ENCODE results near the gene SERPINI1. TPM values are rescaled to one million over a fixed set of nuclear protein-coding genes. Genes with fewer than 3 reads are reported as not detected.

Gene SERPINI1
- total and polyA plus RNA-seq, 11 donors, result 5.6 to 18.5 (median 10.7) TPM

DNA sequence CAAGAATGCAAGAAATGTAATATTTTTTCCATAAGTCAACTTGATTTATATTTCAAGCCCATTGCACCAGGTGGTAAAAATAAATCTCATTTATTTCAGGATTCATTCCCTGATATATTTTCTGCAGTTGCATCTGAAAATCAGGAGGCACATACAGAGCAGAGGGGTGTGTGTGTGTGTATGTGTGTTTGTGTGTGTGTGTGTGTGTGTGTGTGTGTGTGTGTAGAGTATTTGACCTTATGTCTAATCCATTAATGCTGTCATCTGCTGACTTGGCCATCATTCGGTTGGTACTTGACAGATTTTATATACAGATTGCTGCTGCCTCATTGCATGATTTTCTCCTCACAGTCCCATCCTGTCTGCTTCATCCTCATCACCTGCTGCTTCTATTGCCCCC is 118.5 kb downstream of the SERPINI1 start:
- TF ChIP-seq, protein P1, sequence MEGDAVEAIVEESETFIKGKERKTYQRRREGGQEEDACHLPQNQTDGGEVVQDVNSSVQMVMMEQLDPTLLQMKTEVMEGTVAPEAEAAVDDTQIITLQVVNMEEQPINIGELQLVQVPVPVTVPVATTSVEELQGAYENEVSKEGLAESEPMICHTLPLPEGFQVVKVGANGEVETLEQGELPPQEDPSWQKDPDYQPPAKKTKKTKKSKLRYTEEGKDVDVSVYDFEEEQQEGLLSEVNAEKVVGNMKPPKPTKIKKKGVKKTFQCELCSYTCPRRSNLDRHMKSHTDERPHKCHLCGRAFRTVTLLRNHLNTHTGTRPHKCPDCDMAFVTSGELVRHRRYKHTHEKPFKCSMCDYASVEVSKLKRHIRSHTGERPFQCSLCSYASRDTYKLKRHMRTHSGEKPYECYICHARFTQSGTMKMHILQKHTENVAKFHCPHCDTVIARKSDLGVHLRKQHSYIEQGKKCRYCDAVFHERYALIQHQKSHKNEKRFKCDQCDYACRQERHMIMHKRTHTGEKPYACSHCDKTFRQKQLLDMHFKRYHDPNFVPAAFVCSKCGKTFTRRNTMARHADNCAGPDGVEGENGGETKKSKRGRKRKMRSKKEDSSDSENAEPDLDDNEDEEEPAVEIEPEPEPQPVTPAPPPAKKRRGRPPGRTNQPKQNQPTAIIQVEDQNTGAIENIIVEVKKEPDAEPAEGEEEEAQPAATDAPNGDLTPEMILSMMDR (IDR thresholded peaks at IDR 0.05), result no peak
- no peak for TF ChIP-seq POLR2A (IDR thresholded peaks at IDR 0.05)
- ATAC-seq (no peak), DNase-seq (no peak)
- Histone ChIP-seq H3K4me3 (no peak overlapping the region), H3K27me3 (no peaks in the 10 kb centered on the region), H3K9me3 (no peaks in the 10 kb centered on the region), H3K4me1 (peaks cover 0 to 11% (median 0%) of the 10 kb centered on the region in 12 donors), H3K36me3 (no peaks in the 10 kb centered on the region), H3K27ac (no peak overlapping the region)
- WGBS, 4 donors, result 29 to 52% (median 50%) methylated on average over 1 of the region's 1 CpG
- intact Hi-C loops (cut with DNase I), result no loop called here

GRCh38 chr3:167854846-167855245 is 119.3 kb downstream of the SERPINI1 start:
- Histone ChIP-seq H3K27me3 (no peaks in the 10 kb centered on the region), H3K27ac (no peak overlapping the region), H3K4me1 (peaks cover 0 to 12% (median 0%) of the 10 kb centered on the region in 12 donors), H3K9me3 (no peaks in the 10 kb centered on the region), H3K4me3 (no peak overlapping the region), H3K36me3 (no peaks in the 10 kb centered on the region)
- ATAC-seq, result no peak
- no peak for DNase-seq
- TF ChIP-seq, protein P1 (IDR thresholded peaks at IDR 0.05), result no peak
- TF ChIP-seq POLR2A (IDR thresholded peaks at IDR 0.05), result no peak
- intact Hi-C loops (cut with DNase I), result no loop called here

- DNase-seq (no peak), ATAC-seq (no peak)
- Histone ChIP-seq H3K27me3 (no peaks in the 10 kb centered on the region), H3K36me3 (no peaks in the 10 kb centered on the region), H3K4me3 (no peak overlapping the region), H3K27ac (no peak overlapping the region), H3K4me1 (peaks cover 0 to 16% (median 0%) of the 10 kb centered on the region in 12 donors), H3K9me3 (no peaks in the 10 kb centered on the region)
- 71 to 82% (median 77%) methylated on average over 1 of the region's 1 CpG for WGBS, 4 donors
- intact Hi-C loops (cut with DNase I), result no loop called here
- no peak for TF ChIP-seq POLR2A (IDR thresholded peaks at IDR 0.05)
- TF ChIP-seq, protein P1 (IDR thresholded peaks at IDR 0.05), result no peak
These were observed 119.8 kb downstream of the SERPINI1 start for GRCh38 chr3:167855306-167855705.

DNA sequence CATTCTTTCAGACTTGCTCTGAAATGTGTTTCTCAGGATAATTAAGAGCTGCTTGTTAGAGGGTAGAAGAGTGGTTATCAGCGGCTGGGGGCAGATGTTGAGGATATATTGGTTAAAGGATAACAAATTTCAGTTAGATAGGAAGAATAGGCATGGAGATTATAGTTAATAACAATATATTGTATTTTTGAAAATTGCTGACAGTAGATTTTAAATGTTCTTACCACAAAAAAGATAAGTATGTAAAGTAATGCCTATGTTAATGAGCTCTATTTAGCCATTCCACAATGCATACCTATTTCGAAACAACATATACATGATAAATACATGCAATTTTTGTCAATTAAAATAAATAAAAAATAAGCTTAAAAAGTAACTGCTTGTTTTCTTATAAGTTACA is 123.3 kb downstream of the SERPINI1 start:
- Histone ChIP-seq H3K36me3 (no peaks in the 10 kb centered on the region), H3K27me3 (no peaks in the 10 kb centered on the region), H3K9me3 (no peaks in the 10 kb centered on the region), H3K4me3 (no peak overlapping the region), H3K4me1 (peaks cover 0 to 45% (median 12%) of the 10 kb centered on the region in 12 donors), H3K27ac (no peak overlapping the region)
- ATAC-seq, result no peak
- TF ChIP-seq POLR2A (IDR thresholded peaks at IDR 0.05), result no peak
- TF ChIP-seq, protein P1 (IDR thresholded peaks at IDR 0.05), result no peak
- intact Hi-C loops (cut with DNase I), result no loop called here
- WGBS, 4 donors, result 96 to 99% (median 97%) methylated on average over 2 of the region's 2 CpGs
- no peak for DNase-seq
